ENCODE data around the gene PCDHA2.
"Not testable (repeated sequence)": the region's sequence is repeated elsewhere in the genome, so short reads cannot be mapped to it uniquely, and the experiment has no call there.

PCDHA2 gene

DNA sequence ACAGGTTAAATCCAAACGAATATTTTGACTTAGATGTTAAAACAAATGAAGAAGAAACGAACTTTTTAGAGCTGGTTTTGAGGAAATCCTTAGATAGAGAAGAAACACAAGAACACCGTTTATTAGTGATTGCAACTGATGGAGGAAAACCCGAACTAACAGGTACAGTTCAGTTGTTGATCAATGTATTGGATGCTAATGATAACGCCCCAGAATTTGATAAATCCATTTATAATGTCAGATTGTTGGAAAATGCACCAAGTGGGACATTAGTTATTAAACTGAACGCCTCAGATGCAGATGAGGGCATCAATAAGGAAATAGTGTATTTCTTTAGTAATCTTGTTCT is 27.6 kb downstream of the PCDHA2 start:
- no peak overlapping the region for H3K23ac ChIP-seq (ENCODE audit: low read length)
- H4K91ac ChIP-seq (ENCODE audit: low read depth, low read length): no peak overlapping the region
- H3K4me2 ChIP-seq (ENCODE audit: low read length): no peak overlapping the region
- no peak overlapping the region for H3K14ac ChIP-seq (ENCODE audit: low read length)
- peaks cover 3% of the 10 kb centered on the region for H3K9me3 ChIP-seq (ENCODE audit: insufficient read depth, low read depth, low read length)
- H3K27ac ChIP-seq (ENCODE audit: low read depth, low read length): no peak overlapping the region
- peaks cover 7 to 8% of the 10 kb centered on the region in 2 experiments for H3K36me3 ChIP-seq (ENCODE audit: control insufficient read depth in 1 of 2, insufficient read depth in 2 of 2, low read length in 2 of 2)
- no peaks in the 10 kb centered on the region for H3K79me2 ChIP-seq (ENCODE audit: control insufficient read depth, insufficient read depth, low read length, poor library complexity)
- no peak overlapping the region for H3K4me3 ChIP-seq (ENCODE audit: low read depth, low read length)
- no peak overlapping the region for H2BK12ac ChIP-seq (ENCODE audit: low read length)
- no peaks in the 10 kb centered on the region for H3K27me3 ChIP-seq (ENCODE audit: insufficient read depth, low read length)
- H3K79me1 ChIP-seq (ENCODE audit: low read length): no peaks in the 10 kb centered on the region
- no peak overlapping the region for H3K9ac ChIP-seq (ENCODE audit: low read length)
- no peak overlapping the region for H2BK120ac ChIP-seq (ENCODE audit: insufficient read depth, low read length, poor library complexity)
- no peak overlapping the region for H2AFZ ChIP-seq (ENCODE audit: insufficient read depth, low read length, poor library complexity)
- H4K12ac ChIP-seq (ENCODE audit: low read depth, low read length): no peak overlapping the region
- no peak overlapping the region for H4K8ac ChIP-seq (ENCODE audit: low read depth, low read length)
- WGBS (ENCODE audit: extremely low coverage, insufficient coverage, insufficient read length): no CpG with 5 or more reads among the region's 6 CpGs
- H3K18ac ChIP-seq (ENCODE audit: low read length): no peak overlapping the region
- H2AK5ac ChIP-seq (ENCODE audit: low read length): no peak overlapping the region
- no peak for DNase-seq
- H2BK5ac ChIP-seq (ENCODE audit: low read depth, low read length, poor library complexity): no peak overlapping the region
- no peaks in the 10 kb centered on the region for H3K4me1 ChIP-seq (ENCODE audit: control insufficient read depth in 1 of 2, insufficient read depth in 2 of 2, low read length in 2 of 2)
- no peak overlapping the region for H3K4ac ChIP-seq (ENCODE audit: low read depth, low read length)

DNA sequence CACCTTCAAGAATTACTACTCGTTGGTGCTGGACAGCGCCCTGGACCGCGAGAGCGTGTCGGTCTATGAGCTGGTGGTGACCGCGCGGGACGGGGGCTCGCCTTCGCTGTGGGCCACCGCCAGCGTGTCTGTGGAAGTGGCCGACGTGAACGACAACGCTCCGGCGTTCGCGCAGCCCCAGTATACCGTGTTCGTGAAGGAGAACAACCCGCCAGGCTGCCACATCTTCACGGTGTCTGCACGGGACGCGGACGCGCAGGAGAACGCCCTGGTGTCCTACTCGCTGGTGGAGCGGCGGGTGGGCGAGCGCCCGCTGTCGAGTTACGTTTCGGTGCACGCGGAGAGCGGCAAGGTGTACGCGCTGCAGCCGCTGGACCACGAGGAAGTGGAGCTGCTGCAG is 28.3 kb downstream of the PCDHA2 start:
- not testable (repeated sequence) for H4K12ac ChIP-seq (ENCODE audit: low read depth, low read length); H2BK12ac ChIP-seq (ENCODE audit: low read length); H3K4me1 ChIP-seq (ENCODE audit: control insufficient read depth in 1 of 2, insufficient read depth in 2 of 2, low read length in 2 of 2); H3K9me3 ChIP-seq (ENCODE audit: insufficient read depth, low read depth, low read length); H3K4ac ChIP-seq (ENCODE audit: low read depth, low read length); H3K4me2 ChIP-seq (ENCODE audit: low read length); H4K8ac ChIP-seq (ENCODE audit: low read depth, low read length); H3K27me3 ChIP-seq (ENCODE audit: insufficient read depth, low read length); H3K9ac ChIP-seq (ENCODE audit: low read length); H4K91ac ChIP-seq (ENCODE audit: low read depth, low read length); H2BK5ac ChIP-seq (ENCODE audit: low read depth, low read length, poor library complexity); H3K4me3 ChIP-seq (ENCODE audit: low read depth, low read length); H3K36me3 ChIP-seq (ENCODE audit: control insufficient read depth in 1 of 2, insufficient read depth in 2 of 2, low read length in 2 of 2); H3K18ac ChIP-seq (ENCODE audit: low read length); H3K79me2 ChIP-seq (ENCODE audit: control insufficient read depth, insufficient read depth, low read length, poor library complexity); H2BK120ac ChIP-seq (ENCODE audit: insufficient read depth, low read length, poor library complexity); H3K14ac ChIP-seq (ENCODE audit: low read length); H3K23ac ChIP-seq (ENCODE audit: low read length); H3K79me1 ChIP-seq (ENCODE audit: low read length); H2AK5ac ChIP-seq (ENCODE audit: low read length); H3K27ac ChIP-seq (ENCODE audit: low read depth, low read length); H2AFZ ChIP-seq (ENCODE audit: insufficient read depth, low read length, poor library complexity); DNase-seq
- WGBS (ENCODE audit: extremely low coverage, insufficient coverage, insufficient read length): no CpG with 5 or more reads among the region's 48 CpGs

DNA sequence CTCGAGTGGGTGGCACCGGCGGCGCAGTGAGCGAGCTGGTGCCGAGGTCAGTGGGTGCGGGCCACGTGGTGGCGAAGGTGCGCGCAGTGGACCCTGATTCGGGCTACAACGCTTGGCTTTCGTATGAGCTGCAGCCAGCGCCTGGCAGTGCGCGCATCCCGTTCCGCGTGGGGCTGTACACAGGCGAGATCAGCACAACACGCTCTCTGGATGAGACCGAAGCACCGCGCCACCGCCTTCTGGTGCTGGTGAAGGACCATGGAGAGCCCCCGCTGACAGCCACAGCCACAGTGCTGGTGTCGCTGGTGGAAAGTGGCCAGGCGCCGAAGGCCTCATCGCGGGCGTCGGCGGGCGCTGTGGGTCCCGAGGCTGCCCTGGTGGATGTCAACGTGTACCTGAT is 28.8 kb downstream of the PCDHA2 start:
- Histone ChIP-seq H3K4me2 (ENCODE audit: low read length) (no peak overlapping the region), H3K9ac (ENCODE audit: low read length) (no peak overlapping the region), H3K4me3 (ENCODE audit: low read depth, low read length) (no peak overlapping the region), H3K27me3 (ENCODE audit: insufficient read depth, low read length) (no peaks in the 10 kb centered on the region), H2BK5ac (ENCODE audit: low read depth, low read length, poor library complexity) (no peak overlapping the region), H3K18ac (ENCODE audit: low read length) (no peak overlapping the region), H3K79me2 (ENCODE audit: control insufficient read depth, insufficient read depth, low read length, poor library complexity) (no peaks in the 10 kb centered on the region), H3K79me1 (ENCODE audit: low read length) (no peaks in the 10 kb centered on the region), H3K4me1 (ENCODE audit: control insufficient read depth in 1 of 2, insufficient read depth in 2 of 2, low read length in 2 of 2) (no peaks in the 10 kb centered on the region), H4K91ac (ENCODE audit: low read depth, low read length) (no peak overlapping the region), H3K9me3 (ENCODE audit: insufficient read depth, low read depth, low read length) (peaks cover 3% of the 10 kb centered on the region), H3K4ac (ENCODE audit: low read depth, low read length) (no peak overlapping the region), H3K23ac (ENCODE audit: low read length) (no peak overlapping the region), H4K8ac (ENCODE audit: low read depth, low read length) (no peak overlapping the region), H2AFZ (ENCODE audit: insufficient read depth, low read length, poor library complexity) (no peak overlapping the region), H4K12ac (ENCODE audit: low read depth, low read length) (no peak overlapping the region), H2BK12ac (ENCODE audit: low read length) (no peak overlapping the region), H3K27ac (ENCODE audit: low read depth, low read length) (no peak overlapping the region), H3K14ac (ENCODE audit: low read length) (no peak overlapping the region), H2BK120ac (ENCODE audit: insufficient read depth, low read length, poor library complexity) (no peak overlapping the region), H2AK5ac (ENCODE audit: low read length) (no peak overlapping the region), H3K36me3 (ENCODE audit: control insufficient read depth in 1 of 2, insufficient read depth in 2 of 2, low read length in 2 of 2) (peaks cover 7 to 8% of the 10 kb centered on the region in 2 experiments)
- DNase-seq: no peak
- no CpG with 5 or more reads among the region's 38 CpGs for whole genome bisulfite sequencing (ENCODE audit: extremely low coverage, insufficient coverage, insufficient read length)

- Histone ChIP-seq H3K14ac (ENCODE audit: low read length) (peak within 1 kb of the TSS; percentile 72), H3K4me1 (ENCODE audit: control insufficient read depth in 1 of 2, insufficient read depth in 2 of 2, low read length in 2 of 2) (no peaks in the 10 kb centered on the region), H3K4ac (ENCODE audit: low read depth, low read length) (no peak within 1 kb of the TSS), H3K27ac (ENCODE audit: low read depth, low read length) (no peak within 1 kb of the TSS), H3K4me2 (ENCODE audit: low read length) (peak within 1 kb of the TSS; percentile 39), H4K91ac (ENCODE audit: low read depth, low read length) (peak within 1 kb of the TSS; percentile 28), H3K18ac (ENCODE audit: low read length) (peak within 1 kb of the TSS; percentile 82), H3K79me1 (ENCODE audit: low read length) (no peaks in the 10 kb centered on the region), H4K12ac (ENCODE audit: low read depth, low read length) (peak within 1 kb of the TSS; percentile 51), H2AFZ (ENCODE audit: insufficient read depth, low read length, poor library complexity) (peak within 1 kb of the TSS; percentile 60), H3K4me3 (ENCODE audit: low read depth, low read length) (peak within 1 kb of the TSS; percentile 75), H3K79me2 (ENCODE audit: control insufficient read depth, insufficient read depth, low read length, poor library complexity) (no peaks in the 10 kb centered on the region), H2AK5ac (ENCODE audit: low read length) (no peak within 1 kb of the TSS), H4K8ac (ENCODE audit: low read depth, low read length) (no peak within 1 kb of the TSS), H2BK5ac (ENCODE audit: low read depth, low read length, poor library complexity) (no peak within 1 kb of the TSS), H2BK120ac (ENCODE audit: insufficient read depth, low read length, poor library complexity) (no peak within 1 kb of the TSS), H3K9me3 (ENCODE audit: insufficient read depth, low read depth, low read length) (peaks cover 3% of the 10 kb centered on the region), H3K23ac (ENCODE audit: low read length) (no peak within 1 kb of the TSS), H3K27me3 (ENCODE audit: insufficient read depth, low read length) (no peaks in the 10 kb centered on the region), H3K36me3 (ENCODE audit: control insufficient read depth in 1 of 2, insufficient read depth in 2 of 2, low read length in 2 of 2) (peaks cover 8 to 9% of the 10 kb centered on the region in 2 experiments), H3K9ac (ENCODE audit: low read length) (no peak within 1 kb of the TSS), H2BK12ac (ENCODE audit: low read length) (no peak within 1 kb of the TSS)
- WGBS (ENCODE audit: extremely low coverage, insufficient coverage, insufficient read length): no CpG with 5 or more reads among the region's 27 CpGs
- no peak for DNase-seq
These were observed 33.2 kb downstream of the PCDHA2 start, which contains the start of gene PCDHA6 for GRCh38 chr5:140827704-140828361. PCDHA6 (plus strand) TSS chr5:140827960; CDS start chr5:140828092, 132 bp downstream.
